GM18505 (cell line): ENCODE results near the gene CAPN14.

Experiments
- ATAC-seq: cut with Tn5 transposase; IDR thresholded peaks from one replicate; pipeline ENCODE4 v1.9.1; 2021; ENCODE audit not compliant: unreplicated experiment
- POLR2A ChIP-seq: IDR thresholded peaks from 4 replicates; pipeline ENCODE4 v1.6.1; 2011; ENCODE audit warnings: borderline replicate concordance; ENCODE audit not compliant: insufficient read depth, insufficient read length; ENCODE audit errors: extremely low read depth

Gene CAPN14

GRCh38 chr2:31253356-31254131 is 36.2 kb upstream of the CAPN14 start:
- TF ChIP-seq POLR2A, result no peak
- ATAC-seq, result no peak

GRCh38 chr2:31251851-31252250 is 34.5 kb upstream of the CAPN14 start:
- ATAC-seq, result no peak
- TF ChIP-seq POLR2A, result no peak

- no peak for TF ChIP-seq POLR2A
- no peak for ATAC-seq
Measured at GRCh38 chr2:31251018-31251417, 33.7 kb upstream of the CAPN14 start.

GRCh38 chr2:31249009-31249690 is 31.8 kb upstream of the CAPN14 start:
- ATAC-seq, result no peak
- TF ChIP-seq POLR2A, result no peak

GRCh38 chr2:31248139-31248538 is 30.8 kb upstream of the CAPN14 start:
- ATAC-seq, result no peak
- TF ChIP-seq POLR2A, result no peak

- ATAC-seq, result no peak
- no peak for TF ChIP-seq POLR2A
Measured at GRCh38 chr2:31247711-31248110, 30.4 kb upstream of the CAPN14 start.

- ATAC-seq, result no peak
- TF ChIP-seq POLR2A, result no peak
Measured at GRCh38 chr2:31246184-31246852, 29.0 kb upstream of the CAPN14 start.

GRCh38 chr2:31244101-31244500 is 26.8 kb upstream of the CAPN14 start:
- no peak for ATAC-seq
- TF ChIP-seq POLR2A, result no peak

GRCh38 chr2:31243053-31243452 is 25.7 kb upstream of the CAPN14 start:
- no peak for TF ChIP-seq POLR2A
- no peak for ATAC-seq

GRCh38 chr2:31241625-31242270 is 24.4 kb upstream of the CAPN14 start:
- ATAC-seq, result no peak
- TF ChIP-seq POLR2A, result no peak

- TF ChIP-seq POLR2A, result no peak
- no peak for ATAC-seq
Measured at GRCh38 chr2:31240381-31241365, 23.4 kb upstream of the CAPN14 start.

GRCh38 chr2:31239593-31240177 is 22.4 kb upstream of the CAPN14 start:
- no peak for ATAC-seq
- TF ChIP-seq POLR2A, result no peak

GRCh38 chr2:31238906-31239592 is 21.7 kb upstream of the CAPN14 start:
- TF ChIP-seq POLR2A, result no peak
- ATAC-seq, result no peak
